ENCODE results near the gene TRIM3.
"Not testable (repeated sequence)": the region's sequence is repeated elsewhere in the genome, so short reads cannot be mapped to it uniquely, and the experiment has no call there.

The TRIM3 gene

DNA sequence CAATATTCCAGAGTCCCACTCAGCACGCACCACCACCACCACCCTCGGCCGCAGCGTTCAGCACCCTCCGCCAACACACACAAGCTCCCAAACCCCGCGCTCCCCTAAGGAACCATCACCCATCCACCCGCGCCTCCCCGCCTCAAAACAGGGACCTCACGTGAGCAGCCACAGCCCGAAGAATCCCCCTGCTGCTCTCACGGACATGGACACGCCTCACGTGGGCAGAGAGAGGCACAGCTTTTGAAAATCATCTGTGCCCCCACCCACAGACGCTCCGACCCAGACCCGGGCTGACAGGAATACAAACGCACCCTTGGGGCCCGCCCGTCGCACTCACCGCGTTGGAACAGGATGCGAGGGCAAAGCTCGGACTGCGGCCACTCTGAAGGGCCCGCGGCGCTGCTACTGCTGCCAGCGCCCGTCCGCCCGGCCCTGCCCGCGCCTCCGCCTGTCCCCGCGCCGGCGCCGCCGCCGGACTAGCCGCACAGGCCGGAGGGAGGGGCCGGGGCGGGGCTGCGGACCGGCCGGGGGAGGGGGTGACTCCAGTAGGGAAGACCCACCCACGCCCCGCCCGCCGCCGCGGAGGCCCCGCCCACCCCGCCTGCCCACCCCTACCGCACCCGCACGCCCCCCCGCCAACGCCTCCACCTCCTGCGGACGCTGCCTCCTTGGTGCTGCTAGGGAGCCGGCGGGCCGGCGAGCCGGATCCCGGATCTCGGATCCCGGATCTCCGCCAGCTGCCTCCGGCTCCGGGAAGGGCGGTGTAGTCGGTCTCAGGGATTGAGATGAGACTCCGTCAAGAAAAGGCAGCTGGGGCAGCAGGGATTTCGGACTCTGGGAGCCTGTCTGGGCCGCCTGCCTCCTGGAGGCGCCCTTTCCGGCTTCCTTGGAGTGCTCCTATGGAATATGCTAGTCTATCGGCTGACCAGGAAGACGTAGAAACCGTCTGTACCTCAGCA lies at the start of gene TRIM3:
Gene TRIM3, minus strand, starts transcription at position 491 of the 962 bp plus-strand sequence. CDS start 8,246 bp downstream, outside the sequence.
- DNase-seq = peak; percentile 59

DNA sequence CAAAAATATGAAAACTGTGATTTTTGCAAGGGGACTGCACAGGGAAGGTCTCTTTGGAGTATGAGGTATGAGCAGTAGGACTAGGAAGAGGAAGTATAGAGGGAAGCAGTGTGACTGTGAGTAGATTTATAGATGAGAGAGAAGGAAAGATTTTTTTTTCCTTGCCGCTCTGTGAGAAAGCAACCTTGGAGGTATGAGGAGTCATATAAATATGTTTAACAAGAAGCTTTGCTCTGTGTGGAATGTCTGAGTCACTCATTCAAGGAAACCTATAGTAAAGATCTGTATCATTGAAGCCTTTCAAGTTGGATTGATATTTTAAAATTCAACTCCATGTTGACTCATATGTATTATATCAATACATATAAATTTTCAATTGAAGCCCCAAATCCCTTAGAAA lies 49.5 kb upstream of the TRIM3 start:
- no peak for DNase-seq

DNA sequence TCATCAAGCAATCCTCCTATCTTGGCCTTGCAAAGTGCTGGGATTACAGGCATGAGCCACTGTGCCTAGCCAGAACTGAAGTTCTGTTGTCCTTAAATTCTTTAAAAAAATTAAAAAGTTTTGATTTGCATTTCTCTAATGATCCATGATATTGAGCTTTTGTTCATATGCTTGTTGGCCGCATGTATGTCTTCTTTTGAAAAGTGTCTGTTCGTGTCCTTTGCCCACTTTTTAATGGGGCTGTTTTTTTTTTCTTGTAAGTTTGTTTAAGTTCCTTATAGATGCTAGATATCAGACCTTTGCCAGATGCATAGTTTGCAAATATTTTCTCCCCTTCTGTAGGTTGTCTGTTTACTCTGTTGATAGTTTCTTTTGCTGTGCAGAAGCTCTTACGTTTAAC lies 48.2 kb upstream of the TRIM3 start:
- not testable (repeated sequence) for DNase-seq

DNA sequence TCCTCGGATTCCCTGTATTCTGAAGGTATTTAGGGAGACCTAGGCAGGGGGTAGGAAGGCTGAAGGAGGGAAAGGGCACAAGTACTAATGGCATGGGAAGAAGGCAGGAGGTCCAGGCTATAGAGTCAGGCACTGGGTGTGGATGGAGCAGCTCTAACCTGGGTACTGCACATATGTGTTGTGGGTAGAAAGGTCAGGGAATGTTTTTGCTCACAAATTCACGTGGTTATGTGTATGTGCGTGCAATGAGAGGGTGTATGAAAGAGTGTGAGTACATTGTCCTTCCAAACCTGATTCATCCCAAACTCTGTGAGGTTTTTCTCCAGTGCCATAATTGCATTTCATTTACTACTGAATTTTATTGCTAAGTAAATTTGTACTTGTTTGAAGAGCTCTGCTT lies 46.5 kb upstream of the TRIM3 start:
- no peak for DNase-seq

DNA sequence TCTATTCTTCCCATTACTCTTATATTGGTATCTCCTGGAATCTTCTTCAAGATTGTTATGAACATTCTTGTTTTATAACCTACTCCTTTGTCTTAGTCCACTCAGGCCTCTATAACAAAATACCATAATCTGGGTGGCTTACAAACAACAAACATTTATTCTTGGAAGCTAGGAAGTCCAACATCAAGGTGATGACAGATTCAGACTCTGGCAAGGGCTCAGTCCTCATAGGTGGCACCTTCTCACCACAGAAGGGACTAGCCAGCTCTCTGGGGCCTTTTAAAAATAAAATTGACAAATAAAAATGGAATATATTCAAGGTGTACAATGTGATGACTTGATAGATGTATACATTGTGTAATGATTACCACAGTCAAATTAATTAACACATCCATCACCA lies 43.1 kb upstream of the TRIM3 start:
- no peak for DNase-seq

DNA sequence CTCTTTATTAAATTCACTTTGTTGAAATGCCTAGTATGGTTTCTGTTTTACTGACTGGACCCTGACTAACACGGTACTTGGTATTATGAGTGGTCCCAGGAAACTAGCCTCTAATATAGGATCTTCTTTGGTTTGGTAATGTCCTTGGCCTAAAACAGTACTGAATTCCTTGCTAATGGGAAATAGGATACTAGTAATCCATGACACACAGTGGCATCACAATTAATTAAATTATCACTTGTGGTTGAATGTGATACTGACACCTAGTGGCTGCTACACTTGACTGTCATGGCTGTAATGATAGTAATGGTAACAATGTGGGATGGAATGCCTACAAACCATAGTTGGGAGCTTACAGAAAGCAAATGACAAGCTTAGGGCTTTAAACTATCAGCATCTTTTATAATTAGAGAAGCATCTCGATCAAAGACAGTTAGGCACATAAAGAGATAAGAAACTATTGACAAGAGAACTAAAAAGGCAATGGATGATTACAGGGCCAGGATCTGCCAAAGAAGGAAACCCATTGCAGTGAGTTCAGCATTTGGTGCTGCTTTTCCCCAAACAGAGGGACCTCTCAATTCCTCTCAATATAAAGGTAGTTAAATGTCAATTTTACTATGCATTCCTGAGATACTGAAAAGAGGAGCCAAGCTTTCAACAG lies 32.0 kb upstream of the TRIM3 start:
- DNase-seq = no peak

DNA sequence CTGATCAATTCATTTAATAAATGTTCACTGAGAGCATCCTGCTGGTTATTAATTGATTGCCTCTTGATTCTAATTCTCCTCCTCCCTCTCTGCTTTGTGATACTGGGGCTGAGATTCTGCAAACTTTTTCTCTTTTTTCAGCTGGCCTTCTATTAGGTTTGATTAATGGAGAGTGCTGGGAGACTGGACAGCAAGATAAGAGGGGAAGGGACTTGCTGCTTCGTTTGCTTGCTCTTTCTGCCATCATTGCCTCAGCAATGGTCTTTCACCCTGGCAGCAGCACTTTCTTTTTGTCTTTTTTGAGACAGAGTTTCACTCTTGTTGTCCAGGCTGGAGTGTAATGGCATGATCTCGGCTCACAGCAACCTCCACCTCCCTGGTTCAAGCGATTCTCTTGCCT lies 30.4 kb upstream of the TRIM3 start:
- no peak for DNase-seq

DNA sequence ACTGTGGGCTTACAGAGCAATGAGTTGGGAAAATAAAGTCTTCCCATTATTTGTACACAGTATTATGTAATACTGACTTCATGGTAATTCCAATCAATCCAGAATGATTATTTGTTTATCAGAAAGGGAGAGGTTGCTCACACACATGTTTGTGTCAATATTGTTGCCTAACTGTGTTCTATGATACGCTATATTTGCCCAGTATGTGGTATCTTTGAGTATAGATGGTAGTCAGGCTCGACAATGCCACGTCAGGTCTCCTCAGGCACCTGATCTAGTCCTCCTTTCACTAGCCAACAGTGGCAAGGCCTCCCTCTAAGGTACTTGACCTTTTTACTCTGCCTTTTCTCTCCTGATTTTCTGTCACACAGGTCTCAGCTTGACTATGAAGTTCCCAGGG lies 28.6 kb upstream of the TRIM3 start:
- no peak for DNase-seq

DNA sequence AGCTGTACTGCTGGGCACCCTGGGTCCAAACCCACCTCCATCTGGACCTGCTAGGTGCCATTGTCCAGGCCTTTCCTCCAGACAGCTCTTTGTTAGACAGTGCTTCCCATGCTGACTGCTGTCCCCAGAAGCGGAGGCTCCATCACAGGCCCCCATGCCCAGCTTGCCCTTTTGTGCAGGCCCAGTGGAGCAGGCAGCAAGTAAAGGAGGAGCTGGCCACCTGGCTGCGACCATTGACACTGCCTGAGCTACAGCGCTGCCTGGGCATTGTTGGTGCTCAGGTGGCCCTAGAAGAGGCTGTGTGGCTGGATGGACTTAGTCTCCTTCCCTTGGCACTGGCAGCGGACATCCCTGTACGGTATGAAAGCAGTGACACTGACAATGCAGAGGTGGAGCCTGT lies 24.8 kb upstream of the TRIM3 start:
- no peak for DNase-seq

DNA sequence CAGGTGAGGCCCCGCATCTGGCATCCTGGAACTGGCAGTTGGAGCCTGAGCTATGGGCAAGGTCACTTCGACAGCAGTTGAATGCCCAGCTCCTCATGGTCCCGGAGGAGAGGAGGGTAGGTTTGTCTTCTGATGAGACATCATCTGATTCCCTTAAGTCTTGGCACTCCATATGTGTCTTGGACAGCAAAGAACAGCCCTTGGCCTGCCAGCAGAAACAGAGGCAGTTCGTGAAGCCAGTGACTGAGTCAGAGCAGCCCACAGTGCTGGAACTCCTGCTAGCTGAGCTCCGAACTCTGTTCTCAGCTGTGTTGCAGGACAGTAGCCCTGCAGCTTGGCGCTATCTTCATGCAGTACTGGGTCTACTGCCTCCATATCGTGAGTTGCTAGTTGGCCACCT lies 24.4 kb upstream of the TRIM3 start:
- no peak for DNase-seq

DNA sequence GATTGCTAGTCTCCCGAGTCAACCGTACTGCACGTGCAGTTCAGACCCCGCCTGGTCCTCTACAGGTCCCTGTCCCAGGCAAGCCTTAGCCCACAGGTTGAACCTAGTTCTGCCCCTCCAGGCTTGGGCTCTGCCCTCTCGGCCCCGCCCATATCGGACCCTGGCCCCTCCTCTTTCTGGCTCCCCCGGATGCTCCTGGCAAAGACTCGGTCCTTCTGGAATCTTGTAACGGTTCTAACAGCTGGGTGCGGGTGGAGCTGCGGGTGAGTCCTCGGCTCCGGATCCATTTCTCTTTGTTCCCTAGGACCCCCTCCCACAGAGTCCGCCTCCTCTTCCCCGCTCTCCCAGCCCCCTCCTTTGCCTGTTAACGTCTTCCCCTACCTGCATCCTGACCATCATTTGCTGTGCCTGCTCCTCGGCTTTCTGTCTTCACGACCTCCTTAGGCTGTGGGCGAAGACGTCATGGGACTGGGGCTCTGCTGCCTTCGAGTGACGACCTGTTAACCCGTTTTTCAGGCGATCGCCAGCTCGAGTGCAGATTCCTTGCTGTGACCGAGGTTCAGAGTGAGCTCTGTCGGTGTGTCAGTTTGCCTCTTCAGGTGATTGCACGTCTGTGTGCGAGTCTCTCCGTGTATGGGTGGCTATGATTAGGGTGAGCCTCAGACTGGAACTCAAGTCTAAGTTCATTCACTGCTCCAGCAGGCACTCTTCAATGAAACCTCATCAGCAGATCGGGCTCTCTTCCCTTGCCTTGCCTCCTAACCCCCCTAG lies 23.5 kb upstream of the TRIM3 start, which contains the start of gene DNHD1:
Gene DNHD1, plus strand, starts transcription at position 212 of the 771 bp plus-strand sequence. CDS start 936 bp downstream, outside the sequence.
- no peak for DNase-seq

DNA sequence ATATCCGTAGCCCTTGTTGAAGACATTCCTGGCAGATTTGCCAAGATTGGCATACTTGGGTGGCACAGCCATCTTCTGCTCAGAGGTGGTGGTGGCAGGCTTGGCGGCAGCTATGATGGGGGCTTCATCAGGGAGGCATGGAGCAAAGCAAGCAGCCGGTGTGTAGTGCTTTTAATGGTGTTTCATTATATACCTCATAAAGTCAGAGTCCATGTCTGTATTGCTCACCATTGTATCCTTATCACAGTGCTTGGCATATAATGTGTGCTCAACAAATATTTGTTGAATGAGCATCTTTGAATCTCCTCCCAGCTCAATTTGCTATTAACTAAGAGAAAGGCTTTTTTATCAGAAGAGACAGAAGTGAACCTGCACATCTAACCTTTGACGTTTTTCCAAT lies 15.6 kb upstream of the TRIM3 start:
- DNase-seq = no peak

DNA sequence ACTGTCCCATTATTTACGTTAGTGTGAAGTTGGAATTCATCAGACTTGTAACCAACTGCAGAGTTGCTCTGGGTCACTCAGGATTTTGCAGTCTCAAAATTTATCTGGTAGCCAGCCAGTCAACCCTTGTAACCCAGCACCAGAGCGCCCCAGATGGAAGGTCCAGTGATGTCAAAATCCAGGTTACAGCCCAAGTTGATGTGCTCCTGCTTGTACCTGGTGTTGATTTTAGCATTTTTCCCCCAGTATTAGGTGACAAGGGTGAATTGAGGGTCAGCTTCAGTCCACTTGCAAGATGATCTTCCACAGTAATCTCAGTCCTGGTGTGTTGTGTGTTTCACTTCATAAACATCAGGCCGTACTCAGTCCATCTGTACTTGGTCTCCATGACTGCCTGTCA lies 15.1 kb upstream of the TRIM3 start:
- no peak for DNase-seq

DNA sequence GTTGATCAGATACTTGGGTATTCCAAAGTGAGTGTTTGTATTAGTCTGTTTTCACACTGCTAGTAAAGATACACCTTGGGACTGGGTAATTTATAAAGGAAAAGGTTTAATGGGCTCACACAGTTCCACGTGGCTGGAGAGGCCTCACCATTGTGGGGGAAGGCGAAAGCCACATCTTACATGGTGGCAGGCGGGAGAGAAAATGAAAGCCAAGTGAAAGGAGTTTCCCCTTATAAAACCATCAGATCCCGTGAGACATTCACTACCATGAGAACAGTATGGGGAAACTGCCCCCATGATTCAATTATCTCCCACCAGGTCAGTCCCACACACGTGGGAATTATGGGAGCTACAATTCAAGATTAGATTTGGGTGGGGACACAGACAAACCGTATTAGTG lies 14.6 kb upstream of the TRIM3 start:
- DNase-seq = no peak

DNA sequence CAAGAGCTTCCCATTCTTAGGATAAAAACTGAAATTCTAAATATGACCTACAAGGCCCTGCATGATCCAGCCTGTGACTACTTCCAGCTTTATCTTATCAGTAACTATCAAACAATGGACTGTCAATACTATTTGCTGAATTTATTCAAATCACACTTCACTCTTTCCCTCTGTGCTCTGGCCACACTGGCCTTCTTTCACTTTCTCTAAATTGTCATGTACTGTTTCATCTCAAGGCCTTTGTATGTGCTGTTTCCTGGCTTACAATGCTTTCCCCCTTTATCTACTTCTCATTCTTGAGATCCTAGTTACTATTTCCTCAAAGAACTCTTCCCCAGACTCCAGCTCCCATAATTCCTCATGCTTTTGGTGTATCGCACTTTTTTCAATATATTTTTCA lies 13.2 kb upstream of the TRIM3 start:
- no peak for DNase-seq

DNA sequence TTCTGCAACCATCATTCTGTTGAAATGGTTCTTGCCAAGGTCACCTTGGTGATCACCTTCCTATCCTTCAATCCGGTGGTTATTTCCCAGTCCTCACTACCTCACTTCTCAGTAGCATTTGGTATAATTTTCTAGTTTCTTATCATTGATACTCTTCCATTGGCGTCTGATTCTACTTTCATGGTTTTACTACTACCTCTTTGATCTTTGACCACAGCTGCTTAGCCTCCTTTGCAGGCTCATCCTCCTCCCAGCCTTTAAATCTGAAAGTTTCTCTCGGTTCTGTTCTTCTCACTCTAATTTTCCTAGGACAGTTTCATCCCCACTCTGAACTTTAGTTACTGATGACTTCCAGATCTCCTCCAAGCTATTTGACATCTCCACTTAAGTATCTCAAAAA lies 12.5 kb upstream of the TRIM3 start:
- DNase-seq = no peak

DNA sequence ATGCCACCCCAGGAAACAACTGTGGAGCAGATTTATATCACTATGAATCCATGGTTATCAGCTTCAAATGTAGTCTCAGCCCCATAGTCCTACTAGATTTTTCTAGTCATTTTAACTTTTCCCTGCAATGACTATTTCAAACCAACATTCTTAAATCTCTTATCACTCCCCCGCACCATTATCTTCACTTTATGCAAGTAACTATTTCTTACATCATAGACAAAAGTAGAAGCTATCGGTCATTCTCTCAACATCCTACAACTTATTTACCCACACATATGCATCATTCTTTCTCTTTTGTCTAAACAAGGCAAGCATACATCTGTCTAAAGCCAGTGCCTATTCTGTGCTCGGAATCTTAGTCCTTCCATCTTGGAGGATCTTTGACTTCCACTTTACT lies 11.9 kb upstream of the TRIM3 start:
- no peak for DNase-seq

DNA sequence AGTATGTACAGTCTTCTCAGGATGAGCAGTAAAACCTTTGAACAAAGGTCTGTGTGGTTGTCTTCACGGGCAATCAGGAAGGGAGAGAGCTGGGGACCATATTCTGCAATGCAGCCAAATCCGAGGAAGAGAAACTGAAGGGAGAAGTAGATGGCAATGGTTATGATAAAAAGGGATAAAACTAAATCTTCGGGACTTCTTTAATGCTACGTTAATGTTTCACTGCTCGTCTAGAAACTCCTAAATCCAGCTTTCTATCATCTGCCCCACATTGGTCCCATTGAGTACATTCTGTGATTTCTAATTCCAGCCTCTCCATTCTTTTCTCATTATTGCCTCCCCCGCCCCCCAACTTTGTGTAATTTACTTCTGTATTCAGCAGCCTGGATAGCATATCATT lies 9.3 kb upstream of the TRIM3 start:
- DNase-seq = no peak

DNA sequence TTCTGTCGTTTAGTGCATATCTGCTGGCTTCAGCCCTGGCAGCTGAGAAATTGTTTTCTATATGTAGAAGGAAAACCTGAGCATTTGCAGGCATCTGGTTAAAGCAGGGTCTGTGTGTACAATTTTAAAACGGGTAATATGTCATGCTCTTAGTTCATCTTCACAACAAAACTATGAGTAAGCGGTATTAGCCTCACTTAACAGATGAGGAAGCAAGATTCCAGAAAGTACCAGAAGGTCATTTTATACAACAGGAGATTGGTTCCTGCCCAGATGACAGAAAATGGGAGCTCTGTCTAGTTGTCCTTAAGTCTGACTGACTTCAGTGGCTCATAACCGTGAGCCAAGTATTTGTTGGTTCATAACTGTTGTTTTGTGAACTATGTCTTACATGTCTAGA lies 8.7 kb upstream of the TRIM3 start:
- no peak for DNase-seq

DNA sequence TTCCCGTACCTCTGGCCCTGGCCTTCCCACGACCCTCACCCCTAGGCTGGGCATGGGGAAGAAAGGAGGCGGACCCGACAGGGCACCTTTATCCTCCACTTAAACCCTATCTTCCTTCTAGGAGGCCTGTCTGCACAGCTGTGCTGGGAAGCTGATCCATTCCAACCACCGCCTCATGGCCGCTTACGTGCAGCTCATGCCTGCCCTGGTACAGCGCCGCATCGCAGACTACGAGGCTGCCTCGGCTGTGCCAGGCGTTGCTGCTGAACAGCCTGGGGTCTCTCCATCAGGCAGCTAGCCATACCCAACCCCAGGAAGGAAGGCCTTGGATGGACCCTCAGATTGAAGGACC lies 8.2 kb upstream of the TRIM3 start:
- no peak for DNase-seq

DNA sequence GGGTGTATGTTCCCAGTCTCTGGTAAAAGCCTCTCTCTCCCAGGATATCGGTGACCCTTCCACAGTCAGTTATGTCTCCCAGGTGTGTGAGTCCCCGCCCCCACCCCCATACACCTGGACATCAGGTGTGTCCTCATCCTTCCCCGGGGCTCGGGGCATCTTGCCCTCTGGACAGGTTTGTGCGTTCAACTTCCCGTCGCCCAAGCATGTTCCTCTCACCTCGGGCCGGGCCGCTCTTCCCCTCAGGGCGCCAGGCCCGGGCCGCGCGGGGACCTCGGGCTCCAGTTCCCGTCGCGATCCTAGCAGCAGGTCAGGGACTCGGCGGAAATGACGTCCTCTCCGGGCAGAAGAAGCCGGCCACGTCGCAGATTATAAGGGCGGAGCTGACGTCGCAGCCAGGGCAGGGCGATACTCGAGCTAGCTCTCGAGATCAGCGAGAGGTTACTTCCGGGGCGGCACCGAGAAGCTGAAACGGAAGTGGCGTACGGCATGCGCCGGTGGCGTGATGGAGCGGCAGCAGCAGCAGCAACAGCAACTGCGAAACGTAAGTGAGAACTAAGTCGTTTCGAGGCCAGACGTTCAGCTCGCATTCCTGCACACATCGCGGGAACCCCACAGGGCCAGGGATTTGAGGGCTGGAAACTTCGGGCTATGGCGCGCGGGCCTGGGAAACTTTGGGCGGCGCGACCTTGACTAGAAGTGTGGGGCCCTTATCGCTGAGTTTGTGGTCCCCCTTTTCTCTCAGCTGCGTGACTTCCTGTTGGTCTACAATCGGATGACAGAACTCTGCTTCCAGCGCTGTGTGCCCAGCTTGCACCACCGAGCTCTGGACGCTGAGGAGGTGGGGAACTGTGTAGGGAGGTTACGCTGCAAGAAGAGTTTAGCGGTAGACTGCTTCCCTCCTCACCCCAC lies 7.5 kb upstream of the TRIM3 start, which contains the start of the genes ARFIP2 and TIMM10B:
Gene ARFIP2, minus strand, starts transcription at position 320 of the 912 bp plus-strand sequence. CDS start 910 bp downstream, outside the sequence.
Gene TIMM10B, plus strand, starts transcription at position 490 of the 912 bp plus-strand sequence. Its CDS starts 16 bp downstream, at position 506.
- DNase-seq = peak; percentile 95

DNA sequence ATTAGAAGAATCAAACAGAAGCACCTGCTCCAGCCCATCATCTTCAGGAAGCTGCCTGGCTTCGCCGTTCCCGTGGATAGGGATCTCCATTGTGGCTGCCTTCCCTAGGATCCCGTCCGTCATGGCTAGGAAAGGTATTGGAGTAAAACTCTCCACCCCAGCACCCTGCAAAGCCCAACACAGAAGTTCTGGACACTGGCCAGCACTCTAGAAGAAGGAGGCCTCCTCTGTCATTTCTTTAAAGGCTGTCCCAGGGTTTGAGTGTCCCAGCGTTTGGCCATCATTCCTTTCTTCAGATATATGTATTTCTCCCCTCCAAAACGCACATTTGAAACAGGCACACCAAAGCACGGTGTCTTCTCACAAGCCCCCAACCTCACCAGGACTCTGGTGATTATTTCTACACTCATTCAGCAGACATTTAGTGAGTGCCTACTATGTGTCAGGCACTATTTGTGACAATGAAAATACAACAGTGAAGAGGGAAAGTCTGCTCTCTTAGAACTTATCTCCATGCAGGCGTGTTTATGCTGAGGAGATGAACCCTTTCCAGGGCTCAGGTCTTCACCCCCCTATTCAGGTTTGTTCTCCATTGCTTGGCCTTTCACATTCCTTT lies 6.7 kb upstream of the TRIM3 start:
- no peak for DNase-seq

All from activated effector memory CD4-positive, alpha-beta T cell treated with Interleukin-2 at 50 U/mL for 16 hours (primary cell).